HCT116 (cell line): ENCODE data around the gene NXPH1. TPM values are rescaled to one million over a fixed set of nuclear protein-coding genes. Genes with fewer than 3 reads are reported as not detected.

ENCODE experiments used
- ATAC-seq: fragments of 200-7000 bp; cut with Tn5 transposase; 2 replicates; pipeline ENCODE4 v1.9.1; 2020; ENCODE audit warnings: mild to moderate bottlenecking, moderate library complexity
- BruUV-seq: library from RNA; stranded (reverse); fragments of 400-500 nt; replicated peaks from 2 replicates; lab custom pipeline; 2021; lab: Mats Ljungman, UMichigan
- CTCF ChIA-PET: fragments of 300-600 bp; sonication (Branson Sonifier 250); formaldehyde crosslinking; loops from one replicate; lab custom pipeline; 2021; ENCODE audit warnings: antibody characterized with exemption; lab: Charles Lee
- POLR2A ChIA-PET: fragments of 300-600, 350-600 bp; sonication (Branson Sonifier 250); formaldehyde crosslinking; loops from one replicate; lab custom pipeline; 2021; ENCODE audit warnings: antibody characterized with exemption; lab: Charles Lee
- RAD21 ChIA-PET, 2 experiments: fragments of 300-600 bp; sonication (Branson Sonifier 250); formaldehyde crosslinking; loops; one replicate each; lab custom pipeline; 2023; ENCODE audit warnings: low total read pairs in 2 of 2; ENCODE audit not compliant: uncharacterized antibody in 2 of 2, unreplicated experiment in 2 of 2, low non-redundant PET in 1 of 2; lab: Charles Lee
- DNase-seq: peaks from one replicate; pipeline ENCODE4 v3.0.0-alpha.2; 2010; ENCODE audit warnings: low read depth, low spot score
- H2AFZ ChIP-seq: fragments of 200-600 bp; shearing (Covaris generic), sonication (generic); 2 replicates; pipeline ENCODE4 v1.6.1; 2017; ENCODE audit warnings: low read depth, mixed run types, mixed read lengths, antibody characterized with exemption, low read length; ENCODE audit not compliant: poor library complexity, severe bottlenecking
- H3K27ac ChIP-seq: 2 replicates; pipeline ENCODE4 v1.5.1; 2012; ENCODE audit warnings: low read depth, low read length
- H3K27me3 ChIP-seq: fragments of 200-600 bp; sonication (generic); 2 replicates; pipeline ENCODE4 v1.6.1; 2016; ENCODE audit warnings: mixed run types, low read length, mixed read lengths; ENCODE audit not compliant: insufficient read depth
- H3K36me3 ChIP-seq, 2 experiments: fragments of 200-500 bp in 1 of 2; fragments of 200-600 bp in 1 of 2; sonication (Bioruptor generic) in 1 of 2; sonication (generic) in 1 of 2; 2 replicates each; pipeline versions ENCODE4 v1.5.1 to v1.6.1; 2014 to 2016; ENCODE audit warnings: low read length in 2 of 2, inconsistent platforms in 1 of 2, mixed read lengths in 1 of 2, mixed run types in 1 of 2; ENCODE audit not compliant: insufficient read depth in 2 of 2, control insufficient read depth in 1 of 2
- H3K4me1 ChIP-seq, 2 experiments: fragments of 200-600 bp in 1 of 2; sonication (generic) in 1 of 2; 2 replicates each; pipeline versions ENCODE4 v1.5.1 to v1.6.1; 2012 to 2017; ENCODE audit warnings: low read length in 2 of 2, inconsistent platforms in 1 of 2, mild to moderate bottlenecking in 1 of 2, mixed read lengths in 1 of 2, mixed run types in 1 of 2, moderate library complexity in 1 of 2; ENCODE audit not compliant: insufficient read depth in 2 of 2, control insufficient read depth in 1 of 2
- H3K4me2 ChIP-seq: fragments of 200-600 bp; sonication (generic); 2 replicates; pipeline ENCODE4 v1.6.1; 2017; ENCODE audit warnings: mixed run types, low read length, mixed read lengths
- H3K4me3 ChIP-seq, 2 experiments: fragments of 200-600 bp in 1 of 2; sonication (generic) in 1 of 2; replicated peaks in 1 of 2; 2 replicates each; pipeline ENCODE4 v1.5.1; 2011 to 2016; ENCODE audit warnings: low read length in 2 of 2, control low read depth in 1 of 2, low read depth in 1 of 2, mild to moderate bottlenecking in 1 of 2, mixed read lengths in 1 of 2, mixed run types in 1 of 2
- H3K79me2 ChIP-seq: fragments of 200-600 bp; sonication (generic); 2 replicates; pipeline ENCODE4 v1.6.1; 2017; ENCODE audit warnings: mild to moderate bottlenecking, mixed run types, low read length, moderate library complexity, mixed read lengths; ENCODE audit not compliant: insufficient read depth
- H3K9ac ChIP-seq: fragments of 200-600 bp; sonication (generic); 2 replicates; pipeline ENCODE4 v1.6.1; 2016; ENCODE audit warnings: low read length, mixed read lengths
- H3K9me2 ChIP-seq: fragments of 200-600 bp; sonication (generic), shearing (Covaris generic); 2 replicates; pipeline ENCODE4 v1.6.1; 2017; ENCODE audit warnings: mixed run types, mild to moderate bottlenecking, moderate library complexity; ENCODE audit not compliant: insufficient read depth
- H3K9me3 ChIP-seq, 2 experiments: fragments of 200-500 bp in 1 of 2; fragments of 200-600 bp in 1 of 2; sonication (Bioruptor generic) in 1 of 2; sonication (generic) in 1 of 2; 2 replicates each; pipeline ENCODE4 v1.6.1; 2014 to 2017; ENCODE audit warnings: low read length in 2 of 2, mixed read lengths in 2 of 2, inconsistent platforms in 1 of 2, low read depth in 1 of 2, mild to moderate bottlenecking in 1 of 2, mixed run types in 1 of 2, moderate library complexity in 1 of 2; ENCODE audit not compliant: control insufficient read depth in 1 of 2, insufficient read depth in 1 of 2
- H4K20me1 ChIP-seq: fragments of 200-600 bp; sonication (generic), shearing (Covaris generic); 2 replicates; pipeline ENCODE4 v1.6.1; 2017; ENCODE audit warnings: mixed run types, mild to moderate bottlenecking, moderate library complexity; ENCODE audit not compliant: insufficient read depth
- CEBPB ChIP-seq: IDR thresholded peaks from 2 replicates; pipeline ENCODE4 v1.6.1; 2012; ENCODE audit warnings: low read depth
- EGR1 ChIP-seq: IDR thresholded peaks from 2 replicates; pipeline ENCODE4 v1.6.1; 2012; ENCODE audit warnings: low read depth
- EZH2phosphoT487 ChIP-seq: fragments of 200-600 bp; IDR thresholded peaks from 2 replicates; pipeline ENCODE4 v1.6.1; 2018; ENCODE audit warnings: antibody characterized with exemption, borderline replicate concordance
- RAD21 ChIP-seq: IDR thresholded peaks from 2 replicates; pipeline ENCODE4 v1.6.1; 2012; ENCODE audit warnings: low read depth, mild to moderate bottlenecking
- SIN3A ChIP-seq: IDR thresholded peaks from 2 replicates; pipeline ENCODE4 v1.6.1; 2012; ENCODE audit warnings: low read depth
- intact Hi-C: fragments of 100-400 bp; cut with micrococcal nuclease; formaldehyde crosslinking; loops from 2 replicates; pipeline ENCODE4 v1.10.0; 2022
- total RNA-seq: library from RNA; stranded (reverse); gene quantifications from one replicate; pipeline ENCODE4 v1.2.1, GENCODE V29; 2021; ENCODE audit not compliant: unreplicated experiment
- TF ChIP-seq, protein P1 (sequence below): IDR thresholded peaks from 2 replicates; pipeline ENCODE4 v1.6.1; 2012
- TF ChIP-seq, protein P2 (sequence below): IDR thresholded peaks from 2 replicates; pipeline ENCODE4 v1.6.1; 2012
- TF ChIP-seq, protein P3 (sequence below), 3 experiments: fragments of 200-600 bp in 1 of 3; sonication (generic) in 1 of 3; IDR thresholded peaks in 2 of 3; conservative IDR thresholded peaks in 1 of 3; 2 replicates each; pipeline ENCODE4 v1.5.1; 2012 to 2017; ENCODE audit warnings: low read depth in 2 of 3, low read length in 2 of 3, antibody characterized with exemption in 1 of 3, borderline replicate concordance in 1 of 3, control low read depth in 1 of 3, mild to moderate bottlenecking in 1 of 3, mixed read lengths in 1 of 3, mixed run types in 1 of 3, moderate library complexity in 1 of 3; ENCODE audit not compliant: insufficient read depth in 1 of 3
- TF ChIP-seq, protein P4 (sequence below): IDR thresholded peaks from 2 replicates; pipeline ENCODE4 v1.6.1; 2011; ENCODE audit warnings: mild to moderate bottlenecking, low read length, moderate library complexity; ENCODE audit not compliant: insufficient replicate concordance; ENCODE audit errors: extremely low read depth

Gene NXPH1
- total RNA-seq, 1 experiment from 2014 or later, result 0.17 TPM

DNA sequence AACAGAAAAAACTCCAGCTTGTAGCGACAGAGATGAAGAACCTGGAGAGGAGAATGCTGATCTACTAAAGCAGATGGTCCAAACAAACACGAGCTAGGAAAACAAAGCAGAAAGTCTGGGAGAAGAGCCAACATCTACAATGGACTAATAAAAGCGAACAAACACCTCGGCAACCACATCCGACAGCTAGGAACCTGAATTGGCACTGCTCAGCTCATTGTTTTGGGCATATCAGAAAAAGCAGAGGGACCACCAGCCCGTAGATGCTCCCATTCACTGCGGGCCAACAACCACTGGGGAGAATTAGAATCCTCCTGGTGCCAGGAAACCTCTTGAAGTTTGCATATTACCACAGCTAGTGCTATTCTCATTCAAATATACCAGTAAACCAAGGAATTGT is 204.7 kb downstream of the NXPH1 start (continued):
- TF ChIP-seq EZH2phosphoT487 (no peak), SIN3A (no peak), CEBPB (no peak), EGR1 (no peak)
- TF ChIP-seq, protein P1, sequence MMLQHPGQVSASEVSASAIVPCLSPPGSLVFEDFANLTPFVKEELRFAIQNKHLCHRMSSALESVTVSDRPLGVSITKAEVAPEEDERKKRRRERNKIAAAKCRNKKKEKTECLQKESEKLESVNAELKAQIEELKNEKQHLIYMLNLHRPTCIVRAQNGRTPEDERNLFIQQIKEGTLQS, result no peak
- TF ChIP-seq, protein P2, sequence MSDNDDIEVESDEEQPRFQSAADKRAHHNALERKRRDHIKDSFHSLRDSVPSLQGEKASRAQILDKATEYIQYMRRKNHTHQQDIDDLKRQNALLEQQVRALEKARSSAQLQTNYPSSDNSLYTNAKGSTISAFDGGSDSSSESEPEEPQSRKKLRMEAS, result no peak
- TF ChIP-seq, protein P3, sequence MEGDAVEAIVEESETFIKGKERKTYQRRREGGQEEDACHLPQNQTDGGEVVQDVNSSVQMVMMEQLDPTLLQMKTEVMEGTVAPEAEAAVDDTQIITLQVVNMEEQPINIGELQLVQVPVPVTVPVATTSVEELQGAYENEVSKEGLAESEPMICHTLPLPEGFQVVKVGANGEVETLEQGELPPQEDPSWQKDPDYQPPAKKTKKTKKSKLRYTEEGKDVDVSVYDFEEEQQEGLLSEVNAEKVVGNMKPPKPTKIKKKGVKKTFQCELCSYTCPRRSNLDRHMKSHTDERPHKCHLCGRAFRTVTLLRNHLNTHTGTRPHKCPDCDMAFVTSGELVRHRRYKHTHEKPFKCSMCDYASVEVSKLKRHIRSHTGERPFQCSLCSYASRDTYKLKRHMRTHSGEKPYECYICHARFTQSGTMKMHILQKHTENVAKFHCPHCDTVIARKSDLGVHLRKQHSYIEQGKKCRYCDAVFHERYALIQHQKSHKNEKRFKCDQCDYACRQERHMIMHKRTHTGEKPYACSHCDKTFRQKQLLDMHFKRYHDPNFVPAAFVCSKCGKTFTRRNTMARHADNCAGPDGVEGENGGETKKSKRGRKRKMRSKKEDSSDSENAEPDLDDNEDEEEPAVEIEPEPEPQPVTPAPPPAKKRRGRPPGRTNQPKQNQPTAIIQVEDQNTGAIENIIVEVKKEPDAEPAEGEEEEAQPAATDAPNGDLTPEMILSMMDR (IDR thresholded peaks at IDR 0.05 in 2 of 3, conservative IDR thresholded peaks at IDR 0.05 in 1 of 3; ENCODE audit: borderline replicate concordance in 1 of 3, insufficient read depth in 1 of 3, low read depth in 2 of 3, low read length in 2 of 3), result no peak

DNA sequence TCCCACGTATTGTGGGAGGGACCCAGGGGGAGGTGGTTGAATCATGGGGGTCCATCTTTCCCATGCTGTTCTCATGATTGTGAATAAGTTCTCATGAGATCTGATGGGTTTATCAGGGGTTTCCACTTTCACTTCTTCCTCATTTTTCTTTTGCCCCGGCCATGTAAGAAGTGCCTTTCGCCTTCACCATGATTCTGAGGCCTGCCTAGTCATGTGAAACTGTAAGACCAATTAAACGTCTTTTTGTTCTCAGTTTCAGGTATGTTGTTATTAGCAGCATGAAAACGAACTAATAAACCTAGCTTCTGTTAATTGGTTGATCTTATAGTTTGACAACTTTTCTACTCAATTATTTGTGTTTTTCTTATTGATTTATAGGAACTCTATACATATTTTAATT is 206.3 kb downstream of the NXPH1 start:
- TF ChIP-seq, protein P2, result no peak
- TF ChIP-seq, protein P4, sequence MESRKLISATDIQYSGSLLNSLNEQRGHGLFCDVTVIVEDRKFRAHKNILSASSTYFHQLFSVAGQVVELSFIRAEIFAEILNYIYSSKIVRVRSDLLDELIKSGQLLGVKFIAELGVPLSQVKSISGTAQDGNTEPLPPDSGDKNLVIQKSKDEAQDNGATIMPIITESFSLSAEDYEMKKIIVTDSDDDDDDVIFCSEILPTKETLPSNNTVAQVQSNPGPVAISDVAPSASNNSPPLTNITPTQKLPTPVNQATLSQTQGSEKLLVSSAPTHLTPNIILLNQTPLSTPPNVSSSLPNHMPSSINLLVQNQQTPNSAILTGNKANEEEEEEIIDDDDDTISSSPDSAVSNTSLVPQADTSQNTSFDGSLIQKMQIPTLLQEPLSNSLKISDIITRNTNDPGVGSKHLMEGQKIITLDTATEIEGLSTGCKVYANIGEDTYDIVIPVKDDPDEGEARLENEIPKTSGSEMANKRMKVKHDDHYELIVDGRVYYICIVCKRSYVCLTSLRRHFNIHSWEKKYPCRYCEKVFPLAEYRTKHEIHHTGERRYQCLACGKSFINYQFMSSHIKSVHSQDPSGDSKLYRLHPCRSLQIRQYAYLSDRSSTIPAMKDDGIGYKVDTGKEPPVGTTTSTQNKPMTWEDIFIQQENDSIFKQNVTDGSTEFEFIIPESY, result no peak
- TF ChIP-seq RAD21 (no peak), CEBPB (no peak), EGR1 (no peak)
- BruUV-seq, result no TSS peak
- H3K27ac ChIP-seq, result no peak overlapping the region
- H3K9ac ChIP-seq, result no peak overlapping the region
- no peaks in the 10 kb centered on the region for H3K79me2 ChIP-seq
- H2AFZ ChIP-seq, result no peak overlapping the region
- DNase-seq (no peak), ATAC-seq (no peak)
- H3K4me3 ChIP-seq, result no peak overlapping the region
- intact Hi-C loops, result loop anchor here (10.0 kb wide), 1 partner anchor 55 kb away; no protein-coding TSS in a partner anchor
- no peaks in the 10 kb centered on the region for H3K36me3 ChIP-seq
- no peaks in the 10 kb centered on the region for H4K20me1 ChIP-seq
- H3K4me2 ChIP-seq, result no peak overlapping the region
- ChIA-PET POLR2A (no interaction called here), CTCF (no interaction called here), RAD21 (no interaction called here)
- H3K9me2 ChIP-seq, result no peaks in the 10 kb centered on the region
- no peaks in the 10 kb centered on the region for H3K4me1 ChIP-seq
- H3K9me3 ChIP-seq, result no peaks in the 10 kb centered on the region
- no peaks in the 10 kb centered on the region for H3K27me3 ChIP-seq
